Activated T-cell treated with anti-CD3 and anti-CD28 coated beads, Interleukin-2, amount 50 U/mL, for 72 hours (primary cell): Measurements from ENCODE around the gene KERA. TPM values are rescaled to one million over a fixed set of nuclear protein-coding genes. Genes with fewer than 3 reads are reported as not detected.
A peak's percentile ranks its signal among the peaks of the same experiment; 100 is the strongest.

Source experiments
- ATAC-seq, 2 donors: fragments of 150-1000 bp; cut with Tn5 transposase; replicated peaks in 1 of 2; 2 replicates each; pipeline ENCODE4 v1.10.0; 2021; ENCODE audit warnings: moderate library complexity in 2 of 2, mild to moderate bottlenecking in 1 of 2
- DNase-seq, 2 donors: peaks; one replicate each; pipeline ENCODE4 v3.0.0; 2021 to 2022; ENCODE audit warnings: mixed read lengths in 1 of 2
- H3K27ac Mint-ChIP-seq: one replicate; pipeline ENCODE4 v1.8.0; 2022; ENCODE audit warnings: mild to moderate bottlenecking, moderate library complexity, mixed read lengths
- H3K27me3 Mint-ChIP-seq: one replicate; pipeline ENCODE4 v1.8.0; 2022; ENCODE audit warnings: low read depth, mixed read lengths
- H3K36me3 Mint-ChIP-seq, 2 donors: one replicate each; pipeline ENCODE4 v1.8.0; 2022; ENCODE audit warnings: mixed read lengths in 2 of 2, mild to moderate bottlenecking in 1 of 2; ENCODE audit not compliant: insufficient read depth in 2 of 2
- H3K4me1 Mint-ChIP-seq: one replicate; pipeline ENCODE4 v1.8.0; 2022; ENCODE audit warnings: low read depth, mixed read lengths
- H3K4me3 Mint-ChIP-seq, 2 donors: one replicate each; pipeline ENCODE4 v1.8.0; 2022; ENCODE audit warnings: mild to moderate bottlenecking in 2 of 2, mixed read lengths in 2 of 2, moderate library complexity in 2 of 2
- H3K9me3 Mint-ChIP-seq, 2 donors: one replicate each; pipeline ENCODE4 v1.8.0; 2022; ENCODE audit warnings: mixed read lengths in 2 of 2
- total RNA-seq, 2 donors: library from RNA; stranded (reverse); gene quantifications; one replicate each; pipeline ENCODE4 v1.2.3, GENCODE V29; 2022

KERA gene
- total RNA-seq, 2 donors from 2014 or later: not detected

DNA sequence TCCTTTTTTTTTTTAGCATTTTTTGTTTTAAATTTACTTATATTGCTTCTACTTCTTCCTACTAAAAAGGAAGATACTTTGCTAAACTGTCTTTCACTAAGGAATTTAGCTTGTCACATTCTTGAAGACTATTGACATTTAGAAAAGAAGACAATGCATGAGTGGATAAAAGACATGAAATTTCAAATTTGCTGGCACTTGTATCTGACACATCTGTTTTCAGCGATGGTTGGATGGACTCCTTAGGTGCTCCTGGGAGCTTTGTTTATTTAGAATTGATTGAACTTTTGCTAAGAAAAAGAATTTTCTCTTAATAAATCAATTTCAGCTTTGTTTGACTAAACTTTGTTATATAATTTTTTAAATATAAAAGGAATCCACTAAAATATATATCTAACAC, 3.3 kb upstream of the KERA start:
- ATAC-seq: no peak
- H3K27ac Mint-ChIP-seq: no peak overlapping the region

DNA sequence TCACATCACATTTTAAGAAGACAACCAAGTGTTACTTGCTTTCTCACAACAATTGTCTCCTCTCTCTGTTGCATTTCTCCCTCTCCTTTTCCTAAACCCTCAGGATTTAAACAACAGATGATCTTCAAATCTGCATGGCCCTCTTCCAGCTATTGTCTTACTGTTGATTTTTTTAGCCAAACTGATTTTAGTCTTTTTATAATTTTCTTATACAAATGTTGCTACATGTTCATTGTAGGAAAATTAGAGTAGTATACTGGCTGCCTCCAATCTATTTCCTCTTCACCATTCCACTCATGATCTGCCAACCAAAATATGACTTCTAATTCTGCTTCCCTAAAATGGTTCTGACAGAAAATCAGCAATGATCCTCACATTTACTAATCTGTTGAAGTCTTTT, 1.4 kb upstream of the KERA start:
- no peaks in the 10 kb centered on the region for H3K36me3 Mint-ChIP-seq
- no peak overlapping the region for H3K27ac Mint-ChIP-seq
- ATAC-seq: no peak
- no peaks in the 10 kb centered on the region for H3K9me3 Mint-ChIP-seq
- no peaks in the 10 kb centered on the region for H3K27me3 Mint-ChIP-seq
- H3K4me1 Mint-ChIP-seq: no peaks in the 10 kb centered on the region
- DNase-seq: no peak
- no peak overlapping the region for H3K4me3 Mint-ChIP-seq

More for the DNA sequence above, 3.3 kb upstream of the KERA start:
- no peaks in the 10 kb centered on the region for H3K36me3 Mint-ChIP-seq
- H3K4me3 Mint-ChIP-seq: no peak overlapping the region
- no peaks in the 10 kb centered on the region for H3K4me1 Mint-ChIP-seq
- H3K9me3 Mint-ChIP-seq: no peaks in the 10 kb centered on the region
- no peaks in the 10 kb centered on the region for H3K27me3 Mint-ChIP-seq
- DNase-seq: no peak

- DNase-seq (no peak), ATAC-seq (no peak)
- H3K27me3 Mint-ChIP-seq: no peaks in the 10 kb centered on the region
- H3K36me3 Mint-ChIP-seq: no peaks in the 10 kb centered on the region
- H3K4me1 Mint-ChIP-seq: no peaks in the 10 kb centered on the region
- H3K4me3 Mint-ChIP-seq: no peak overlapping the region
- no peak overlapping the region for H3K27ac Mint-ChIP-seq
- H3K9me3 Mint-ChIP-seq: no peaks in the 10 kb centered on the region
Observed at GRCh38 chr12:91058786-91059185, 962 bp upstream of the KERA start.

DNA sequence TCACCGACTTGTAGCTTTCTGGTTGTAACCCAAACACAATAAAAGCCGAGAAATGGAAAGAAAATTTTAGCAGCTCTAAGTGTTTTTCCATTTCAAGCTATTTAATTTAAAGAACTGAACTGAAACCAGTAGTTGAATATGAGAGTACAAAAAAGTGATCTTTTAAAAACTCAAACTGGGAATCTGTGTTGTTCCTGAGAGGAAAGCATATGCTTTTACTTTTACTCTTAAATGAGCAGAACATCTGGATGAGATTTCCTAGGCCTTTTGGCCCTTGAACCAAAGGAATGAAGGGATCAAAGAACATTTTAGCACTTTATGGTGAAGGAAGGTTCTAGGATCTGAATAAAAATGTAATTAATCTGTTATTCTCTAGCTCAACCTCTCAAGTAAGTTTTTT, 1.3 kb downstream of the KERA start:
- H3K4me1 Mint-ChIP-seq: no peaks in the 10 kb centered on the region
- ATAC-seq (no peak), DNase-seq (no peak)
- no peaks in the 10 kb centered on the region for H3K27me3 Mint-ChIP-seq
- no peak overlapping the region for H3K27ac Mint-ChIP-seq
- no peaks in the 10 kb centered on the region for H3K9me3 Mint-ChIP-seq
- H3K4me3 Mint-ChIP-seq: no peak overlapping the region
- H3K36me3 Mint-ChIP-seq: no peaks in the 10 kb centered on the region

- DNase-seq (no peak), ATAC-seq (no peak)
- H3K27me3 Mint-ChIP-seq: no peaks in the 10 kb centered on the region
- H3K27ac Mint-ChIP-seq: no peak overlapping the region
- no peaks in the 10 kb centered on the region for H3K4me1 Mint-ChIP-seq
- no peaks in the 10 kb centered on the region for H3K36me3 Mint-ChIP-seq
- no peak overlapping the region for H3K4me3 Mint-ChIP-seq
- no peaks in the 10 kb centered on the region for H3K9me3 Mint-ChIP-seq
Observed at GRCh38 chr12:91055976-91056375, 1.8 kb downstream of the KERA start.

- Mint-ChIP-seq H3K9me3 (no peaks in the 10 kb centered on the region), H3K4me1 (no peaks in the 10 kb centered on the region), H3K27ac (no peak overlapping the region), H3K27me3 (no peaks in the 10 kb centered on the region), H3K4me3 (no peak overlapping the region), H3K36me3 (no peaks in the 10 kb centered on the region)
- DNase-seq (no peak), ATAC-seq (no peak)
Observed at GRCh38 chr12:91053951-91054715, 3.7 kb downstream of the KERA start.

DNA sequence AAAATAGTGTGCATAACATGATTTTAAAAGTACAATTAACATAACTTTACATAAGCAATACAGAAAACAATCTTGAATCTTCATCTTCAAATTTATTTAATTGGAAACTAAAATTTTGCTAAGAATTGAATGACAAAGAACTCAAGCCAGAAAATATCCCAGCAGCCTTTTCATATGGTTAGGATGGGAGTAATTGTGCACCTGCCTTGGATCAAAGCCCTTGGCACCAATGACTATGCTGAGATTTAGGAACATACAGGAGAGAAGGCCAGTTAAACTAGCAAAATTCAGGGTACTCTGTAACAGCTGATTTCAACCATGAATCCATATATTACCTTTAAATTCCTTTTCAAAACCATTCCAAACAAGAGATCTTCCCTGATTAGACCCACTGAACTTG, 5.8 kb downstream of the KERA start:
- no peaks in the 10 kb centered on the region for H3K27me3 Mint-ChIP-seq
- no peaks in the 10 kb centered on the region for H3K9me3 Mint-ChIP-seq
- H3K27ac Mint-ChIP-seq: no peak overlapping the region
- no peaks in the 10 kb centered on the region for H3K36me3 Mint-ChIP-seq
- DNase-seq (no peak), ATAC-seq (no peak)
- H3K4me1 Mint-ChIP-seq: no peaks in the 10 kb centered on the region
- no peak overlapping the region for H3K4me3 Mint-ChIP-seq

GRCh38 chr12:91044586-91044985, 13.2 kb downstream of the KERA start:
- no peak for DNase-seq
- no peaks in the 10 kb centered on the region for H3K4me1 Mint-ChIP-seq
- no peak overlapping the region for H3K4me3 Mint-ChIP-seq
- no peak for ATAC-seq
- H3K27ac Mint-ChIP-seq: no peak overlapping the region
- H3K36me3 Mint-ChIP-seq: no peaks in the 10 kb centered on the region
- H3K9me3 Mint-ChIP-seq: no peaks in the 10 kb centered on the region
- peaks cover 4% of the 10 kb centered on the region for H3K27me3 Mint-ChIP-seq

- no peak overlapping the region for H3K4me3 Mint-ChIP-seq
Observed at GRCh38 chr12:91043408-91043807, 14.4 kb downstream of the KERA start.

GRCh38 chr12:91040096-91040755, 17.6 kb downstream of the KERA start:
- Mint-ChIP-seq H3K27ac (no peak overlapping the region), H3K4me3 (no peak overlapping the region), H3K27me3 (peaks cover 4% of the 10 kb centered on the region), H3K9me3 (no peaks in the 10 kb centered on the region), H3K4me1 (no peaks in the 10 kb centered on the region), H3K36me3 (no peaks in the 10 kb centered on the region)
- DNase-seq: no peak
- ATAC-seq: no peak

More at GRCh38 chr12:91043408-91043807, 14.4 kb downstream of the KERA start:
- H3K36me3 Mint-ChIP-seq: no peaks in the 10 kb centered on the region
- peaks cover 4% of the 10 kb centered on the region for H3K27me3 Mint-ChIP-seq
- no peak for DNase-seq
- H3K9me3 Mint-ChIP-seq: no peaks in the 10 kb centered on the region
- no peak overlapping the region for H3K27ac Mint-ChIP-seq
- no peaks in the 10 kb centered on the region for H3K4me1 Mint-ChIP-seq
- no peak for ATAC-seq

DNA sequence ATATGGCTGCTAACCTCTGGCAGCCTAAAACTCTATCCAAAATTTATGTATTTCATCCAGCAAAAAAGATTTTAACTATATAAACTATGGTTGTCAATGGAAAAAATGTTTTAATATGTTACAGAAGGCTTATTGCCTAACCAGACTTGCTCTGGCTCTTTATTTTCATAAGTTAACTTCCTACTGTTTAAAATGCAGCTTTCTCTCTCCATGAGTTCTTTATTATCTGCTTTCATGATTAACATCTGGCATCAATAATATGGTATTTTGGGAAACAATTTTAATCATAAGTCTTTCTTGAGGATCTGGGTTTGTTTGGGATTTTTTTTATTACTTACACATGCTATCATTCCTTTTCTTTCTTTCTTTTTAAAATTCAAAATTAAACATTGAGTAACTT, 20.5 kb downstream of the KERA start:
- DNase-seq (no peak), ATAC-seq (no peak)
- H3K4me3 Mint-ChIP-seq: no peak overlapping the region
- no peaks in the 10 kb centered on the region for H3K9me3 Mint-ChIP-seq
- H3K27ac Mint-ChIP-seq: no peak overlapping the region
- H3K27me3 Mint-ChIP-seq: peaks cover 4% of the 10 kb centered on the region
- H3K4me1 Mint-ChIP-seq: no peaks in the 10 kb centered on the region
- no peaks in the 10 kb centered on the region for H3K36me3 Mint-ChIP-seq

DNA sequence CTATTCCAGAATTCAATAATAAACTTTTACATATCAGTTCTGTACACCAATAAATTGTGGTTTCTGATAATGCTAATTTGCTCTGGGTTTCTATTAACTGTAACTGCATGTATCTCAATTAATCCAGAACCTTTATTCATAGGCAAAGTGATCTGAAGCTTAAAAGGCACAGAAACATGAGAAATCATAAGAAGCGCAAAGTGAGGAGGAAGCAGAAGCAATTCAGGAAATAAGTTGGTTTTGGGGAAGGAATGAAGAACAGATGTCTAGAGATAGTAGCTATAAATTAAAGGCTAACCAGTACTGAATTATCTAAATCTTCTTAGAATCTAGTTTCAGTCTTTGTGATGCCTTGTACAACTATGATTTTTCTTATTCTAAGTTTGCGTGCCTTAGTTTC, 24.6 kb downstream of the KERA start:
- ATAC-seq (no peak), DNase-seq (no peak)
- no peaks in the 10 kb centered on the region for H3K36me3 Mint-ChIP-seq
- no peaks in the 10 kb centered on the region for H3K9me3 Mint-ChIP-seq
- no peaks in the 10 kb centered on the region for H3K27me3 Mint-ChIP-seq
- H3K4me3 Mint-ChIP-seq: no peak overlapping the region
- no peak overlapping the region for H3K27ac Mint-ChIP-seq
- H3K4me1 Mint-ChIP-seq: no peaks in the 10 kb centered on the region

GRCh38 chr12:91023326-91024004, 34.4 kb downstream of the KERA start:
- DNase-seq: no peak
- no peaks in the 10 kb centered on the region for H3K4me1 Mint-ChIP-seq
- no peaks in the 10 kb centered on the region for H3K36me3 Mint-ChIP-seq
- no peak overlapping the region for H3K27ac Mint-ChIP-seq
- H3K4me3 Mint-ChIP-seq: no peak overlapping the region
- ATAC-seq: peak in 1 of 2 donors; percentile 33
- H3K27me3 Mint-ChIP-seq: no peaks in the 10 kb centered on the region
- no peaks in the 10 kb centered on the region for H3K9me3 Mint-ChIP-seq
